HG03469 (cell line): ENCODE measurements around the gene RSPH3.

Experiments used
- ATAC-seq: cut with Tn5 transposase; IDR thresholded peaks from one replicate; pipeline ENCODE4 v1.9.1; 2021; ENCODE audit warnings: mild to moderate bottlenecking, moderate library complexity, moderate number of reproducible peaks; ENCODE audit not compliant: unreplicated experiment

Gene RSPH3

GRCh38 chr6:158938811-158939254, 61.2 kb downstream of the RSPH3 start:
- no peak for ATAC-seq

- ATAC-seq, result no peak
Measured at GRCh38 chr6:158938220-158938619, 61.8 kb downstream of the RSPH3 start.

GRCh38 chr6:158934157-158934556, 65.8 kb downstream of the RSPH3 start:
- ATAC-seq, result no peak

GRCh38 chr6:158933079-158933595, 66.9 kb downstream of the RSPH3 start:
- ATAC-seq, result no peak

GRCh38 chr6:158928068-158928467, 71.9 kb downstream of the RSPH3 start:
- no peak for ATAC-seq

DNA sequence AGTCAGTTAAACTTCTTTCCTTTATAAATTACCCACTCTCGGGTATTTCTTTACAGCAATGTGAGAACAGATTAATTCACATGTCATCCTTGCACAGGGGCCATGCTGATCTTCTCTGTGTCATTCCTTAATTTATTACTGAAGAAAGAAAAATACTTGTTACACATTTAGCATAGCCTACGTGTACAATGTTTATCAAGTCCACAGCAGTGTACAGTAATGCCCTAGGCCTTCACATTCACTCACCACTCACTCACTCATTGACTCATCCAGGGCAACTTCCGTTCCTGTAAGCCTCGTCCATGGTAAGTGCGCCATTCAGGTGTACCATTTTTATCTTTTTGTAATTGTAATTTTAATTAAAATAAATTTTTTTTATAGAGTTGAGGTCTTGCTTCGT, 73.6 kb downstream of the RSPH3 start:
- ATAC-seq, result no peak

GRCh38 chr6:158924499-158925455, 75.2 kb downstream of the RSPH3 start:
- no peak for ATAC-seq

- ATAC-seq, result no peak
Measured at GRCh38 chr6:158923805-158924498, 76.0 kb downstream of the RSPH3 start.
